Breast epithelium (tissue), 4 donors: ENCODE results near the gene H3-3A. TPM values are rescaled to one million over a fixed set of nuclear protein-coding genes. Genes with fewer than 3 reads are reported as not detected.
"Not testable (repeated sequence)": the region's sequence is repeated elsewhere in the genome, so short reads cannot be mapped to it uniquely, and the experiment has no call there.

Source experiments
- DNase-seq, 2 donors: peaks; one replicate each; pipeline ENCODE4 v3.0.0-alpha.2; 2019; ENCODE audit warnings: low spot score in 2 of 2
- H3K27ac ChIP-seq, 2 donors: fragments of 200-600 bp; sonication (generic) in 1 of 2; one replicate each; pipeline ENCODE4 v1.5.1; 2016 to 2019; ENCODE audit warnings: mild to moderate bottlenecking in 1 of 2
- H3K27me3 ChIP-seq, 2 donors: fragments of 200-600 bp; sonication (generic) in 1 of 2; one replicate each; pipeline versions ENCODE4 v1.5.1 to v1.6.0; 2017 to 2019; ENCODE audit warnings: control low read depth in 1 of 2, mild to moderate bottlenecking in 1 of 2
- H3K36me3 ChIP-seq: fragments of 200-600 bp; one replicate; pipeline ENCODE4 v1.5.1; 2019
- H3K4me1 ChIP-seq, 2 donors: fragments of 200-600 bp; sonication (generic); one replicate each; pipeline ENCODE4 v1.5.1; 2016 to 2019; ENCODE audit warnings: control low read depth in 1 of 2
- H3K4me3 ChIP-seq, 3 donors: fragments of 200-600 bp; sonication (generic); 1 replicate in 2 of 3; 2 replicates in 1 of 3; pipeline ENCODE4 v1.5.1; 2016 to 2019; ENCODE audit warnings: mild to moderate bottlenecking in 3 of 3, moderate library complexity in 2 of 3
- H3K9me3 ChIP-seq, 2 donors: fragments of 200-600 bp; sonication (generic) in 1 of 2; one replicate each; pipeline ENCODE4 v1.5.1; 2016 to 2019; ENCODE audit warnings: control low read depth in 1 of 2
- POLR2A ChIP-seq: fragments of 450-650 bp; IDR thresholded peaks from one replicate; pipeline ENCODE4 v1.6.1; 2016; ENCODE audit warnings: antibody characterized with exemption, mild to moderate bottlenecking, moderate library complexity
- POLR2AphosphoS5 ChIP-seq, 3 donors: sonication (generic); formaldehyde crosslinking; IDR thresholded peaks; one replicate each; pipeline ENCODE4 v1.6.1; 2017; ENCODE audit warnings: antibody characterized with exemption in 3 of 3
- intact Hi-C: fragments of 100-400 bp; cut with DNase I; formaldehyde crosslinking; loops from one replicate; pipeline ENCODE4 v1.15.1; 2023; ENCODE audit warnings: low total_unique reads
- total RNA-seq, 3 donors: library from RNA; depleted of rRNA; stranded (reverse); fragments of >200 nt; gene quantifications; one replicate each; pipeline ENCODE4 v1.1.0, GENCODE V29; 2016
- TF ChIP-seq, protein P1 (sequence below), 3 donors: fragments of 450-650 bp; IDR thresholded peaks; one replicate each; pipeline ENCODE4 v1.5.1; 2016 to 2017; ENCODE audit warnings: antibody characterized with exemption in 3 of 3, mild to moderate bottlenecking in 3 of 3, moderate library complexity in 3 of 3

Gene H3-3A
- total RNA-seq, 3 donors from 2014 or later: 287 to 603 (median 462) TPM

DNA sequence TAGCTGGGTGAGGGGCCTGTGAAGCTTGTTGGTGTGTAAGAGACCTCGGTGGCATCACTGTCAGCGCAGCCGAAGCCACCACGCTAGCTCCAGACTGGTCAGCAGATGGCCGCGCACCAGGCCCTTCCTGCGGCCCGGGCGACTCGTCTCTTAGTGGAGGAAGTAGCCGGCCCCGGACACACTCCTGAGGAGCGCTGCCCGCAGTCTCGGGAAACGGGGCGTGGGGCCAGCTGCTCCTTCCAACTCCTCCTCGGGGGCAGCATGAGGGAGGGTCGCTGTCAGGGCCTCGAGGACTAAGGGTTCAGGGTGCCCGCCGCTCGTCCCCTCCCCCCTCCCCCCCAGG lies 20.4 kb downstream of the H3-3A start:
- Histone ChIP-seq H3K36me3 (no peaks in the 10 kb centered on the region), H3K4me3 (peak overlapping the region; percentile 63 to 96 (median 79)), H3K4me1 (no peaks in the 10 kb centered on the region), H3K27ac (peak overlapping the region; percentile 83 to 91), H3K27me3 (no peaks in the 10 kb centered on the region), H3K9me3 (no peaks in the 10 kb centered on the region)
- peak; percentile 49 to 58 for DNase-seq
- TF ChIP-seq POLR2A: no peak
- TF ChIP-seq POLR2AphosphoS5 (IDR thresholded peaks at IDR 0.05): no peak
- TF ChIP-seq, protein P1, sequence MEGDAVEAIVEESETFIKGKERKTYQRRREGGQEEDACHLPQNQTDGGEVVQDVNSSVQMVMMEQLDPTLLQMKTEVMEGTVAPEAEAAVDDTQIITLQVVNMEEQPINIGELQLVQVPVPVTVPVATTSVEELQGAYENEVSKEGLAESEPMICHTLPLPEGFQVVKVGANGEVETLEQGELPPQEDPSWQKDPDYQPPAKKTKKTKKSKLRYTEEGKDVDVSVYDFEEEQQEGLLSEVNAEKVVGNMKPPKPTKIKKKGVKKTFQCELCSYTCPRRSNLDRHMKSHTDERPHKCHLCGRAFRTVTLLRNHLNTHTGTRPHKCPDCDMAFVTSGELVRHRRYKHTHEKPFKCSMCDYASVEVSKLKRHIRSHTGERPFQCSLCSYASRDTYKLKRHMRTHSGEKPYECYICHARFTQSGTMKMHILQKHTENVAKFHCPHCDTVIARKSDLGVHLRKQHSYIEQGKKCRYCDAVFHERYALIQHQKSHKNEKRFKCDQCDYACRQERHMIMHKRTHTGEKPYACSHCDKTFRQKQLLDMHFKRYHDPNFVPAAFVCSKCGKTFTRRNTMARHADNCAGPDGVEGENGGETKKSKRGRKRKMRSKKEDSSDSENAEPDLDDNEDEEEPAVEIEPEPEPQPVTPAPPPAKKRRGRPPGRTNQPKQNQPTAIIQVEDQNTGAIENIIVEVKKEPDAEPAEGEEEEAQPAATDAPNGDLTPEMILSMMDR (IDR thresholded peaks at IDR 0.05): no peak
- intact Hi-C loops: no loop called here

DNA sequence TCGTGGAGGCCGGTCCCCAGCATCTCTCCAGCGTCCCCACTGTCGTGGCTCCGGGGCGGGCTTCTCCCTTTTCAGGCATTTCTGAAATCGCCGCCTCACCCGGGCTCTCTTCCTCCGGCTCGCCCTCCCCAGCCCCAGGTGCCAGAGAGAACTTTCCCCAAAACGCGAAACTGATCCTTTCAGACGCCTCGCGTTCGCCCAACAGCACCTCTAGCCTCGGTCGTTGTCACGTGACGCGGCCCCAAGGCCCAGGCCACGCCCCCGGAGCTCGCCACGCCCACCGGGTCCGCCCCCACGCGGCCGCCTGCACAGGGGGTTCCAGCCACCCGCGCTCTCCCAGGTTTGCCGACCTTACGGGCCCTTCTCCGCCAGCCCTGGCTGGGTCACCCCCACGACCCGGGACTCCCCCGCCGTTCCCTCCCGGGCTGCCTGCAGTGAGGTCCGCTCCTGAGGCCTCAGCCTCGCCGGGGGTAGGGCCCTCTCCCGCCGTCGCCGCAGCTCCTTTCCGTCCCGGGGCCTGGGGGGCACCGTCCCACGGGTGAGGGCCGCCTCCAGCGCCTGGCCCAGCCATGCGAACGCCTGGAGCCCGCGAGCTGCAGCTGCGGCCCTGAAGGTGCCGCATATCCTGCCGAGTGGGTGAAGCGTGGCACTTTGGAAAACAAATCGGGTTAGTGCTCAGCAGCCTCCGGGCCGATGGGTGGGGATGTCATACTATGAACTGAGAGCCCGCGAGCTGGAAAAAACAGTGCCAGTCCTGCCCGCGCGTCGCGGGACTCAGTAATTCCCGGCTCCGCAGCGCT lies 21.0 kb downstream of the H3-3A start:
- Histone ChIP-seq H3K4me1 (no peaks in the 10 kb centered on the region), H3K9me3 (no peaks in the 10 kb centered on the region), H3K4me3 (peak overlapping the region; percentile 63 to 96 (median 79)), H3K36me3 (no peaks in the 10 kb centered on the region), H3K27me3 (no peaks in the 10 kb centered on the region), H3K27ac (peak overlapping the region; percentile 83 to 91)
- intact Hi-C loops: no loop called here
- peak in 1 of 3 donors; percentile 39 for TF ChIP-seq POLR2AphosphoS5 (IDR thresholded peaks at IDR 0.05)
- TF ChIP-seq, protein P1 (IDR thresholded peaks at IDR 0.05): no peak
- DNase-seq: peak; percentile 86 to 87

DNA sequence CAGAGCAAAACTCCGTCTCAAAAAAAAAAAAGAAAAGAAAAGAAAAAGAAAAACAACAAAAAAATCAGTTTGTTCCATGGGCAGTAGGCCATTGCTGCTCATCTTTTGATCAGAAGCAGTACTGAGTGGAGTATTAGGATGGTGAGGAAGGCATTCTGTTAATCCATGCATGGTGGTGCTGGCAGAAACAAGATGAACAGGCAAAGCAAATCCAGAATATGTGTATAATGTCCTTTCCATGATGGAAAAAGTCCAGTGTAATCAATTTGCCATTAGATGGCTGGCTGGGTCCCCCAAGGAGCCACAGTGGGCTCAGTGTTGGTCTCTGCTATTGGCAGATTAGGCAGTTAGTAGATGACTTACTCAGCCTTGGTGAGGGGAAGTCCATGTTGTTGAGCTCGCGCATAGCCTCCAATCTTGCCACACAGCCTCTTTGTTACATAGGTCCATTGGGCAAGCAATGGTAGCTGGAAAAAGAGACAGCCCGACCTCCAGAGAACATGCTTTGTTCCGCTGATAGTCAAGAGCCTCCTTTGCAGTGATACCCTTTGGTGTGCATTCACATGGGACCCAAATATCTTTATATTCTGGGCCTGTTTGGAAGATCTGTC lies 23.3 kb downstream of the H3-3A start:
- no peak for DNase-seq
- intact Hi-C loops: no loop called here
- Histone ChIP-seq H3K9me3 (no peaks in the 10 kb centered on the region), H3K4me3 (no peak overlapping the region), H3K36me3 (no peaks in the 10 kb centered on the region), H3K27me3 (no peaks in the 10 kb centered on the region), H3K27ac (no peak overlapping the region), H3K4me1 (no peaks in the 10 kb centered on the region)
- TF ChIP-seq, protein P1 (IDR thresholded peaks at IDR 0.05): no peak
- TF ChIP-seq POLR2AphosphoS5 (IDR thresholded peaks at IDR 0.05) (no peak), POLR2A (no peak)

DNA sequence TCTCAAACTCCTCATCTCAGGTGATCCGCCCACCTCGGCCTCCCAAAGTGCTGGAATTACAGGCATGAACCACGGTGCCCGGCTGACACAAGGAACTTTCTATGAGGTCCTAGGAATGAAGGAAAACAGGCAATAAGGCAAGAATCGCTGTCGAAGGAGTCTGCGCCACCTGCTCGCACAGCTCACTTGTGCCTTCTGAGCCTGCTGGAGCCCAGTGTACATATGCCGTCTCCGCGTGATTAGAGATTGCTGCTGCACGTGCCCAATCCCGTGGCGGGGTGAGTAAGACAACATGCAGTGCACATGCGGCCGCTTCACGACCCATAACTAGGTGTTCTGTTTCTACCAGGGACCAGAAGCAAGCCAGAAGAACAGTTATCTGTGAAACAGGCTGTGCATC lies 24.3 kb downstream of the H3-3A start:
- DNase-seq: no peak
- H3K36me3 ChIP-seq: no peaks in the 10 kb centered on the region
- TF ChIP-seq POLR2A (no peak), POLR2AphosphoS5 (IDR thresholded peaks at IDR 0.05) (no peak)
- TF ChIP-seq, protein P1 (IDR thresholded peaks at IDR 0.05): no peak

DNA sequence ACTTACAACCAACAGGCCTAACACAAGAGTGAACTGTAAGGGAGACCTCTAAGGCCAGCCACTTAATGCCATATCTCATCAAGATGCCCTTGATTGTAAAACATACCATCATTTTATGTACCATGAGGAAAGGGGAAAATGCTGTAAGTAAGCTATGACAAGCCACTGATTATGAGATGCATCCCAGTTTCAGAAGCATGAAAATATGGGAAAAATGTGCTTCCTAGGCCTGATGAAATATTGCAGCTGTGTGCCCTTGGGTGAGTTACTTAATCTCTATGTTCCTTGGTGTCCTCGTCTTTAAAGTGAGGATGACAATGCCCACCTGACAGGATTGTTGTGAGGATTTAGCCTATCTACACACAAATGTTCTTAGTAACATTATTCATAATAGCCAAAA lies 28.9 kb downstream of the H3-3A start:
- DNase-seq: no peak
- Histone ChIP-seq H3K4me1 (no peaks in the 10 kb centered on the region), H3K27ac (no peak overlapping the region), H3K9me3 (no peaks in the 10 kb centered on the region), H3K4me3 (no peak overlapping the region), H3K27me3 (no peaks in the 10 kb centered on the region), H3K36me3 (no peaks in the 10 kb centered on the region)
- TF ChIP-seq POLR2A: no peak
- TF ChIP-seq, protein P1 (IDR thresholded peaks at IDR 0.05): no peak
- no peak for TF ChIP-seq POLR2AphosphoS5 (IDR thresholded peaks at IDR 0.05)
- intact Hi-C loops: no loop called here

More for the DNA sequence above, 24.3 kb downstream of the H3-3A start:
- H3K27ac ChIP-seq: no peak overlapping the region
- H3K4me3 ChIP-seq: no peak overlapping the region
- intact Hi-C loops: no loop called here
- no peaks in the 10 kb centered on the region for H3K4me1 ChIP-seq
- H3K9me3 ChIP-seq: no peaks in the 10 kb centered on the region
- H3K27me3 ChIP-seq: no peaks in the 10 kb centered on the region

DNA sequence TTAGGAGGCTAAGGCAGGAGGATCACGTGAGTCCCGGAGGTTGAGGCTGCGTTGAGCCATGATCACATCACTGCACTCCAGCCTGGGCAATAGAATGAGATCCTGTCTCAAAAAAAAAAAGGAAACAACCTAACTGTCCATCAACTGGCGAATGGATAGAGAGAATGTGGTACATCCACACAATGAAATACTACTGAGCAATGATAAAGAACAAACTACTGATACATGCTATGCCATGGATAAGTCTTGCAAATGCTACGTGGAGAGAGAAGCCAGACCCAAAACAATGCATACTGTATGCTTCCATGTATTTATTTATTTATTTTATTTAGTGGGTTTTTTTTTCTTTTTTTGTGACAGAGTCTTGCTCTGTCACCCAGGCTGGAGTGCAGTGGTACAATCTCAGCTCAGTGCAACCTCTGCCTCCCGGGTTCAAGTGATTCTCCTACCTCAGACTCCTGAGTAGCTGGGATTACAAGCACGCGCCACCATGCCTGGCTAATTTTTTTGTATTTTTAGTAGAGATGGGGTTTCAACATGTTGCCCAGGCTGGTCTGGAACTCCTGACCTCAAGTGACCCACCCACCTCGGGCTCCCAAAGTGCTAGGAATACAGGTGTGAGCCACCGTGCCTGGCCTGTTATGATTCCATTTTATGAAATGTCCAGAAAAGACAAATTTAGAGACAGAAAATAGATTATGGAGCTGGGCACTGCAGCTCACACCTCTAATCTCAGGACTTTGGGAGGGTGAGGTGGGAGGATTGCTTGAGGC lies 29.7 kb downstream of the H3-3A start:
- DNase-seq, H3K27me3 ChIP-seq, intact Hi-C loops, H3K4me1 ChIP-seq, H3K9me3 ChIP-seq, H3K27ac ChIP-seq, H3K36me3 ChIP-seq, H3K4me3 ChIP-seq: not testable (repeated sequence)
